HG03175 (cell line): ENCODE results near the gene PPTC7.
"Not testable (repeated sequence)": the region's sequence is repeated elsewhere in the genome, so short reads cannot be mapped to it uniquely, and the experiment has no call there.

Source experiments
- ATAC-seq: cut with Tn5 transposase; IDR thresholded peaks from one replicate; pipeline ENCODE4 v1.9.1; 2021; ENCODE audit warnings: mild to moderate bottlenecking, moderate library complexity; ENCODE audit not compliant: unreplicated experiment

Gene PPTC7

GRCh38 chr12:110583137-110584059 is at the start of gene PPTC7:
Gene PPTC7, minus strand, starts transcription at chr12:110583318. Its CDS starts 287 bp downstream, at chr12:110583031.
- ATAC-seq = peak; percentile 82

GRCh38 chr12:110627500-110628195 is 44.5 kb upstream of the PPTC7 start:
- no peak for ATAC-seq

- ATAC-seq = no peak
These were observed 39.5 kb upstream of the PPTC7 start for GRCh38 chr12:110622582-110622981.

DNA sequence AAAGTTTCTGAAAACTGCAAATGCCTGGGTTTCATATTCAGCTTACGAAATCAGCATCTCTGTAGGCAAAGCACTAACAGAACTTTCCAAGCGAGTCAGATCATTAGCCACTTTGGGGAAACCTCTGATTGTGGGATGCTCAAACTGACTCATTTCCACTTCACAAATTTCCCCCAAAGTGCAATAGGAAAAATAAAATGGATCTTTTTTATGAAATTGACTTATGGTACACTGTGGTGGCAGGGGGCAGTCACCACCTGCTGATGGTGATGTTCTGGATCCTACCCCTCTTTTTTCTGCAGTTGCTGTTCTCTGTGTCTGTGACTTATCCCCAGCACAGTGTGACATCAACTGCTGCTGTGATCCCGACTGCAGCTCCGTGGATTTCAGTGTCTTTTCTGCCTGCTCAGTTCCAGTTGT is 36.4 kb upstream of the PPTC7 start:
- peak; percentile 67 for ATAC-seq

DNA sequence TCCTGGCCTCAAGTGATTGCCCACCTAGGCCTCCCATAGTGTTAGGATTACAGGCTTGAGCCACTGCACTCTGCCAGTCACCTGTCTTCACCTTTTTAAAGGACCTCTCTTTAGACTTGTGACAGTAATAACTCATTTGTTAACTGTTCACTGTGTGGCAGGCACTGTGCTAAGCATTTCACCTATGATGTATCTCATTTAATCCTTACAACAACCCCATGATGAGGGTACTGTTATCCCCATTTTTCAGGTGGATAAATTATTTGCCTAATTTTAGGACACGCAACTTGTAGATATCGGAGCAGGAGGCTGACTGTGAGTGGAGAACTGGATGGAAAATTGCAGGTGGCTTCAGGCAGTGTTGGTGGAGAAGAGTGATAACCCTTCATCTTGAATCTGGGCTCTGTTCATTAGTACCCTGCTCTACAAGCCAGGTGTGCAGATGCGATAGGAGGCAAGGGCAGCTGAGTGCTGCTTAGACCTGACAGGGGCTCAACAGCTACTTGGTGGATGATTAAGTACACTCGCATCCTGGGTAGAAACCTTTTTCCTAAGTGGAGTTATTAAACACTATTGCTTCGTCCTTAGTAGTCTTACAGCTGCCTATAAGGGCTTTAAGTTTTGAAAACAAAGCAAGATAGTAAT is 33.5 kb upstream of the PPTC7 start:
- ATAC-seq = no peak

DNA sequence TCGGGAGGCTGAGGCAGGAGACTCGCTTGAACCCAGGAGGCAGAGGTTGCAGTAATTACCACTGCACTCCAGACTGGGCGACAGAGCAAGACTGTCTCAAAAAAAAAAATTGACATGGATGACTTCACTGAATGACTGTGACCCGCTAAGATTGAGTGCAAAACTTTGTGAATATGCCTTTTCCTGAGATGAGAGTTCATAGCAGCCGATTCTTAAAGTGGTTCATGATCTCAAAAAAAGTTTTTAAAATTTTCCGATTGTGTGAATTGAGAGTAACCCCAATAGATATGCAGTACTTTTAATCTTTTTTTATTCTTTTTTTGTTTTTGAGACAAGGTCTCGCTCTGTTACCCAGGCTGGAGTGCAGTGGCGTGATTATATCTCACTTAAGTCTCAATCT is 32.1 kb upstream of the PPTC7 start:
- no peak for ATAC-seq

DNA sequence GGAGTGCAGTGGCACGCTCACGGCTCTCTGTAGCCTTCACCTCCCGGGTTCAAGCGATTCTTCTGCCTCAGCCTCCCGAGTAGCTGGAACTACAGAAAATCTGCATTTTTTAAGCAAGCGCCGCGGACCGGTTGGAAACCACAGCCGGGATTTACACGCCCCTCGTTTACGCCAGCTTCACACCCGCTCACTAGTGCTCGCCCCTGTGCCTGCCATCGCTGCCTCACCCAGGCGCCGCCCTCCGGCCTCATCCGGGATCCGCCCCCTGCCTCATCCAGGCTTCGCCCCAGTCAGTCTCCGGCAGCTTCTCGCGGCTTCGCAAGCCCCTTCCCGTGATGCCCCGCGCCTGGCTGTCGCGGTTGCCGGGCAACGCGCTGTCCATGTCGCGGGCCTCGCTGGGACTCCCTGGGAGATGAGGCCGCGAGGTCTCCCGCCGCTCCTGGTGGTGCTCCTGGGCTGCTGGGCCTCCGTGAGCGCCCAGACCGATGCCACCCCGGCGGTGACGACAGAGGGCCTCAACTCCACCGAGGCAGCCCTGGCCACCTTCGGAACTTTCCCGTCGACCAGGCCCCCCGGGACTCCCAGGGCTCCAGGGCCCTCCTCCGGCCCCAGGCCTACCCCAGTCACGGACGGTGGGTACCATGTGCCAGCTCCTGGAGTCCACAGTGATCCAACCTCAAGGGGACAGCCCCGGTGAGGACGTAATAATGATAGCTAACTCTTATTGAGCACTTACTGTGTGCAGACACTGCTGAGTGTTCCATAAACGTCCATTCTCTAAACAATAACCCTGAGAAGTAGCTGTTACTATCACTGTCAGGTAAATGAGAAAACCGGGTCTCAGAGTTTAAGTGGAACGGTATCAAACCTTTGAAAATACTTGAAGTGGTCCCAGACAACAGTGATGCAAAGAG is 30.9 kb upstream of the PPTC7 start, which contains the start of gene TCTN1:
TCTN1 (plus strand) TSS at position 359 of the 914 bp plus-strand sequence; CDS start at position 413, 54 bp downstream.
- peak; percentile 95 for ATAC-seq

DNA sequence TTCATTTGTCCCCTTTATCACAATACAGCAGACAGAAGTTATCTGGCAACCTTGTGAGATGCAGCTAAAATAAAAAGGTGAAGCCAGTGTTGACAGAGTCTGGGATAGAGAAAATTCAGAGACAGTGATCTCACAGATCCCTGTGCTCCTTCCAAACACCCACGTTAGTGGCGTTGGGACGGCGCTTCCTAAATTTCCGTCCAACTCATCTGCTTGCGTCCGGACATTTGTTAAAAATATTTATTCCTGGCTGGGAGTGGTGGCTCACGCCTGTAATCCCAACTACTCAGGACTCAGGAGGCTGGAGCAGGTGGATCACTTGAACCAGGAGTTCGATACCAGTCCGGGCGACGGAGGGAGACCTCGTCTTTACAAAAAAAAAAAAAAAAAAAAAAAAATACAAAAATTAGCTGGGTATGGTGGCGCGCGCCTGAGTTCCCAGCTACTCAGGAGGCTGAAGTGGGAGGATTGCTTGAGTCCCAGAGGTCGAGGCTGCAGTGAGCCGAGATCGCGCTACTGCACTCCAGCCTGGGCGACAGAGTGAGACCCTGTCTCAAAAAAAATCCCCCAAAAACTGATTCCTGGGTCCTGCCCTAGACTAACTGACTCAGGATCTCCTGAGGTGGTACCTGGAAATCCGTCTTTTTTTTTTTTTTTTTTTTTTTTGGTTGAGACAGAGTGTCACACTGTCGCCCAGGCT is 30.1 kb upstream of the PPTC7 start:
- no peak for ATAC-seq

GRCh38 chr12:110606253-110606611 is 23.1 kb upstream of the PPTC7 start:
- no peak for ATAC-seq

- ATAC-seq = not testable (repeated sequence)
These were observed 19.1 kb upstream of the PPTC7 start for GRCh38 chr12:110602085-110602814.

GRCh38 chr12:110600254-110600653 is 17.1 kb upstream of the PPTC7 start:
- ATAC-seq = no peak

- ATAC-seq = no peak
These were observed 16.2 kb upstream of the PPTC7 start for GRCh38 chr12:110599334-110599733.

DNA sequence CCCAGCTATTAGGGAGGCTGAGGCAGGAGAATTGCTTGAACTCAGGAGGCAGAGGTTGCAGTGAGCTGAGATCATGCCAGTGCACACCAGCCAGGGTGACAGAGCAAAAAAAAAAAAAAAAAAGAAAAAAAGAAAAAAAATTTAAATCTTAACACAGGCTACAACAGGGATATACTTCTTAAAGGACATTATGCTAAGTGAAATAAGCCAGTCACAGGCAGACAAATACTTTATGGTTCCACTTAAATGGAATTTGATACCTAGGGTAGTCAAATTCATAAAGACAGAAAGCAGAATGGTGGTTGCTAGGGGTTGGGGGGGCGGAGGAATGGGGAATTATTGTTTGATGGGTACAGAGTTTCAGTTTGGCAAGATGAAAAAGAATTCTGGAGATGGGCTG is 14.8 kb upstream of the PPTC7 start:
- no peak for ATAC-seq

DNA sequence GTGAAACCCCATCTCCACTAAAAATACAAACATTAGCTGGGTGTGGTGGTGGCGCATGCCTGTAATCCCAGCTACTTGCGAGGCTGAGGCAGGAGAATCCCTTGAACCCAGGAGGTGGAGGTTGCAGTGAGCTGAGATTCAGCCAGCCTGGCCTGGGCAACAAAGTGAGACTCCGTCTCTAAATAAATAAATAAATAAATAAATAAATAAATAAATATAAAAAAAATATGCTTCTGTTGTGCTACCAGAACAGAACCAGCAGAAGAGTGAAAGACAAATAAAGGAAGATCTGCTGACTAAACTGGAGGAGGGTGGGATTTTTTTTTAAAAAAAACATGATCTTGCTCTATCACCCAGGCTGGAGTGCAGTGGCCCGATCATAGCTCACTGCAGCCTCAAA is 9.8 kb upstream of the PPTC7 start:
- not testable (repeated sequence) for ATAC-seq

DNA sequence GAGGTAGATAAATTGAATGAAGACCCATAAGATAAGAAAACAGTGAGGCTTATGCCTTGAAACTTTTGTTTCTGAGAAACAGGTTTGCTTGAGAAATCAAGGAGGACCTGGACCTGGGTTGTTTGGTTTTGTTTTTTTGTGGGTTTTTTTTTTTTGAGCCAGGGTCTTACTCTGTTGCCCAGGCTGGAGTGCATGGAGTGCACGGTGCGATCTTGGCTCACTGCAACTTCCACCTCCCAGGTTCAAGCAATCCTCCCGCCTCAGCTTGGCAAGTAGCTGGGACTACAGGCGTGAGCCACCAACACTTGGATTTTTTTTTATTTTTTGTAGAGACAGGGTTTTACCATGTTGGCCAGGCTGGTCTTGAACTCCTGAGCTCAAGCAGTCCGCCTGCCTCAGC is 9.0 kb upstream of the PPTC7 start:
- no peak for ATAC-seq

GRCh38 chr12:110591451-110592051 is 8.4 kb upstream of the PPTC7 start:
- ATAC-seq = peak; percentile 22

GRCh38 chr12:110590806-110591326 is 7.7 kb upstream of the PPTC7 start:
- ATAC-seq = peak; percentile 88

GRCh38 chr12:110590059-110590458 is 6.9 kb upstream of the PPTC7 start:
- no peak for ATAC-seq
